ENCODE data around the gene ABLIM1. TPM values are rescaled to one million over a fixed set of nuclear protein-coding genes. Genes with fewer than 3 reads are reported as not detected.

Gene ABLIM1
- total RNA-seq, 1 experiment from 2014 or later: 62.1 TPM

- Mint-ChIP-seq H3K4me1 (no peaks in the 10 kb centered on the region; the same call in 1 of the 2 replicates), H3K27me3 (ENCODE audit: low read depth) (no peaks in the 10 kb centered on the region), H3K4me3 (no peak overlapping the region), H3K36me3 (peaks cover 21% of the 10 kb centered on the region), H3K9me3 (no peaks in the 10 kb centered on the region), H3K27ac (no peak overlapping the region)
- ATAC-seq (no peak), DNase-seq (ENCODE audit: low spot score) (no peak)
- TF ChIP-seq HMGXB4 (CRISPR knock-in tag; IDR thresholded peaks at IDR 0.05) (no peak), NR2C2 (CRISPR knock-in tag; IDR thresholded peaks at IDR 0.05) (no peak)
- CTCF ChIA-PET: interaction anchor here (0.9 to 1.3 kb wide), 3 partner anchors 17 to 138 kb away, joined by 3 to 4 read pairs (median 3); no protein-coding TSS in a partner anchor
- POLR2A ChIA-PET: no interaction called here
Measured at GRCh38 chr10:114442091-114442630, 215.9 kb downstream of the ABLIM1 start.

GRCh38 chr10:114441107-114441506 is 217.0 kb downstream of the ABLIM1 start:
- TF ChIP-seq E2F5 (CRISPR knock-in tag; IDR thresholded peaks at IDR 0.05) (no peak), CREM (CRISPR knock-in tag; IDR thresholded peaks at IDR 0.05) (no peak), GTF2I (CRISPR knock-in tag; conservative IDR thresholded peaks at IDR 0.05) (no peak)
- TF ChIP-seq, protein P1, sequence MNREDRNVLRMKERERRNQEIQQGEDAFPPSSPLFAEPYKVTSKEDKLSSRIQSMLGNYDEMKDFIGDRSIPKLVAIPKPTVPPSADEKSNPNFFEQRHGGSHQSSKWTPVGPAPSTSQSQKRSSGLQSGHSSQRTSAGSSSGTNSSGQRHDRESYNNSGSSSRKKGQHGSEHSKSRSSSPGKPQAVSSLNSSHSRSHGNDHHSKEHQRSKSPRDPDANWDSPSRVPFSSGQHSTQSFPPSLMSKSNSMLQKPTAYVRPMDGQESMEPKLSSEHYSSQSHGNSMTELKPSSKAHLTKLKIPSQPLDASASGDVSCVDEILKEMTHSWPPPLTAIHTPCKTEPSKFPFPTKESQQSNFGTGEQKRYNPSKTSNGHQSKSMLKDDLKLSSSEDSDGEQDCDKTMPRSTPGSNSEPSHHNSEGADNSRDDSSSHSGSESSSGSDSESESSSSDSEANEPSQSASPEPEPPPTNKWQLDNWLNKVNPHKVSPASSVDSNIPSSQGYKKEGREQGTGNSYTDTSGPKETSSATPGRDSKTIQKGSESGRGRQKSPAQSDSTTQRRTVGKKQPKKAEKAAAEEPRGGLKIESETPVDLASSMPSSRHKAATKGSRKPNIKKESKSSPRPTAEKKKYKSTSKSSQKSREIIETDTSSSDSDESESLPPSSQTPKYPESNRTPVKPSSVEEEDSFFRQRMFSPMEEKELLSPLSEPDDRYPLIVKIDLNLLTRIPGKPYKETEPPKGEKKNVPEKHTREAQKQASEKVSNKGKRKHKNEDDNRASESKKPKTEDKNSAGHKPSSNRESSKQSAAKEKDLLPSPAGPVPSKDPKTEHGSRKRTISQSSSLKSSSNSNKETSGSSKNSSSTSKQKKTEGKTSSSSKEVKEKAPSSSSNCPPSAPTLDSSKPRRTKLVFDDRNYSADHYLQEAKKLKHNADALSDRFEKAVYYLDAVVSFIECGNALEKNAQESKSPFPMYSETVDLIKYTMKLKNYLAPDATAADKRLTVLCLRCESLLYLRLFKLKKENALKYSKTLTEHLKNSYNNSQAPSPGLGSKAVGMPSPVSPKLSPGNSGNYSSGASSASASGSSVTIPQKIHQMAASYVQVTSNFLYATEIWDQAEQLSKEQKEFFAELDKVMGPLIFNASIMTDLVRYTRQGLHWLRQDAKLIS (CRISPR knock-in tag; IDR thresholded peaks at IDR 0.05; ENCODE audit: borderline replicate concordance): no peak
- TF ChIP-seq, protein P2, sequence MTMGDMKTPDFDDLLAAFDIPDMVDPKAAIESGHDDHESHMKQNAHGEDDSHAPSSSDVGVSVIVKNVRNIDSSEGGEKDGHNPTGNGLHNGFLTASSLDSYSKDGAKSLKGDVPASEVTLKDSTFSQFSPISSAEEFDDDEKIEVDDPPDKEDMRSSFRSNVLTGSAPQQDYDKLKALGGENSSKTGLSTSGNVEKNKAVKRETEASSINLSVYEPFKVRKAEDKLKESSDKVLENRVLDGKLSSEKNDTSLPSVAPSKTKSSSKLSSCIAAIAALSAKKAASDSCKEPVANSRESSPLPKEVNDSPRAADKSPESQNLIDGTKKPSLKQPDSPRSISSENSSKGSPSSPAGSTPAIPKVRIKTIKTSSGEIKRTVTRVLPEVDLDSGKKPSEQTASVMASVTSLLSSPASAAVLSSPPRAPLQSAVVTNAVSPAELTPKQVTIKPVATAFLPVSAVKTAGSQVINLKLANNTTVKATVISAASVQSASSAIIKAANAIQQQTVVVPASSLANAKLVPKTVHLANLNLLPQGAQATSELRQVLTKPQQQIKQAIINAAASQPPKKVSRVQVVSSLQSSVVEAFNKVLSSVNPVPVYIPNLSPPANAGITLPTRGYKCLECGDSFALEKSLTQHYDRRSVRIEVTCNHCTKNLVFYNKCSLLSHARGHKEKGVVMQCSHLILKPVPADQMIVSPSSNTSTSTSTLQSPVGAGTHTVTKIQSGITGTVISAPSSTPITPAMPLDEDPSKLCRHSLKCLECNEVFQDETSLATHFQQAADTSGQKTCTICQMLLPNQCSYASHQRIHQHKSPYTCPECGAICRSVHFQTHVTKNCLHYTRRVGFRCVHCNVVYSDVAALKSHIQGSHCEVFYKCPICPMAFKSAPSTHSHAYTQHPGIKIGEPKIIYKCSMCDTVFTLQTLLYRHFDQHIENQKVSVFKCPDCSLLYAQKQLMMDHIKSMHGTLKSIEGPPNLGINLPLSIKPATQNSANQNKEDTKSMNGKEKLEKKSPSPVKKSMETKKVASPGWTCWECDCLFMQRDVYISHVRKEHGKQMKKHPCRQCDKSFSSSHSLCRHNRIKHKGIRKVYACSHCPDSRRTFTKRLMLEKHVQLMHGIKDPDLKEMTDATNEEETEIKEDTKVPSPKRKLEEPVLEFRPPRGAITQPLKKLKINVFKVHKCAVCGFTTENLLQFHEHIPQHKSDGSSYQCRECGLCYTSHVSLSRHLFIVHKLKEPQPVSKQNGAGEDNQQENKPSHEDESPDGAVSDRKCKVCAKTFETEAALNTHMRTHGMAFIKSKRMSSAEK (CRISPR knock-in tag; IDR thresholded peaks at IDR 0.05; ENCODE audit: borderline replicate concordance): no peak
- ATAC-seq (no peak), DNase-seq (ENCODE audit: low spot score) (no peak)
- ChIA-PET CTCF (interaction anchor here (1.2 kb wide), 1 partner anchor 18 kb away, joined by 4 read pairs; no protein-coding TSS in a partner anchor), POLR2A (no interaction called here)
- no peaks in the 10 kb centered on the region for H3K9me3 Mint-ChIP-seq
- no peak overlapping the region for H3K4me3 Mint-ChIP-seq
- no peaks in the 10 kb centered on the region for H3K27me3 Mint-ChIP-seq (ENCODE audit: low read depth)
- peaks cover 24% of the 10 kb centered on the region for H3K36me3 Mint-ChIP-seq
- H3K27ac Mint-ChIP-seq: no peak overlapping the region
- no peaks in the 10 kb centered on the region; the same call in 1 of the 2 replicates for H3K4me1 Mint-ChIP-seq

DNA sequence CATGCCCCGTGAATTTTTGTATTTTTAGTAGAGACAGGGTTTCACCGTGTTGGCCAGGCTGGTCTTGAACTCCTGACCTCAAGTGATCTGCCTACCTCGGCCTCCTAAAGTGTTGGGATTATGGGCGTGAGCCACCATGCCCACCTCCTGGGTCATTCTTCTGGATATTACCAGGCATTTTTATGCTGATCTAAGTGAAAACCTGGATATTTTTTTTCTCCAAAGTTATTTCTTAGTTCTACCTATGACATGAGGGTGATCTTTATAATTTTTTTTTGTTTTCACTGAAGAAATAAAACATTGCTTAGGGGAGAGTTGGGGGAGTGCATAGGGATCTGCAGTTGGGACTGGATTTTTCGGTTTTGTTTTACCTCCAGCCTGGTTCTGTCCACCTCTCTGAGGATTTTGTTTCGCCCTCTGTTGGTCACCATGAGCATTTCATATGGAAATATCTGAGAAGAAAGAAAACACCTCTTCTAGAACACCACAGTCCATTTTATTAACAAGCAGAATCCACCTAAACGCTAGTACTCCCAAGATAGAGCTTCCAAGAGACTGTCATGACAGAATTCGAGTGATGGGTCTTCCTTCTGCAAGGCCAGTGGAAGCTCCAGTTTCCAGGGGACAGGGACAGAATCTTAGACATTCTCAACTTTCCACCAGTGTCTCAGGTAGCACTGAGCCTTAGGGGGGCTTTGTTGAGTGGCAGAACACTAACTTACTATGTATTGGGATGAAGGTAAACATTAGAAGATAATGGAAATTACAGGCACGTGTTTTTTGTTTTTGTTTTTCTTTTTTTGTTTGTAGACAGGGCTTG is 220.4 kb downstream of the ABLIM1 start:
- ChIA-PET POLR2A (no interaction called here), CTCF (interaction anchor here (0.9 to 2.9 kb wide), 4 partner anchors 21 to 384 kb away, joined by 3 to 23 read pairs (median 6); partner anchors contain the start of gene FHIP2A)
- H3K27ac Mint-ChIP-seq: no peak overlapping the region
- ATAC-seq (peak; percentile 60), DNase-seq (ENCODE audit: low spot score) (no peak)
- H3K36me3 Mint-ChIP-seq: peaks cover 31% of the 10 kb centered on the region
- no peaks in the 10 kb centered on the region; the same call in 1 of the 2 replicates for H3K4me1 Mint-ChIP-seq
- H3K27me3 Mint-ChIP-seq (ENCODE audit: low read depth): no peaks in the 10 kb centered on the region
- no peaks in the 10 kb centered on the region for H3K9me3 Mint-ChIP-seq
- H3K4me3 Mint-ChIP-seq: no peak overlapping the region
- no peak for TF ChIP-seq ESRRA (CRISPR knock-in tag; IDR thresholded peaks at IDR 0.05; ENCODE audit: borderline replicate concordance)
- no peak for TF ChIP-seq MXD4 (CRISPR knock-in tag; IDR thresholded peaks at IDR 0.05; ENCODE audit: borderline replicate concordance)
- no peak for TF ChIP-seq OVOL2 (CRISPR knock-in tag; IDR thresholded peaks at IDR 0.05; ENCODE audit: borderline replicate concordance)
- TF ChIP-seq ZNF423 (CRISPR knock-in tag; IDR thresholded peaks at IDR 0.05): no peak
- TF ChIP-seq NFE2L1 (CRISPR knock-in tag; IDR thresholded peaks at IDR 0.05): no peak
- TF ChIP-seq RELA (CRISPR knock-in tag; IDR thresholded peaks at IDR 0.05; ENCODE audit: borderline replicate concordance): no peak
- no peak for TF ChIP-seq NR2C2 (CRISPR knock-in tag; IDR thresholded peaks at IDR 0.05)
- TF ChIP-seq GRHL2 (CRISPR knock-in tag; IDR thresholded peaks at IDR 0.05; ENCODE audit: insufficient replicate concordance, severe bottlenecking): no peak
- no peak for TF ChIP-seq CTCF (IDR thresholded peaks at IDR 0.05)
- TF ChIP-seq E2F5 (CRISPR knock-in tag; IDR thresholded peaks at IDR 0.05): no peak
